K562 (cell line): Measurements from ENCODE around the gene GADD45GIP1. TPM values are rescaled to one million over a fixed set of nuclear protein-coding genes. Genes with fewer than 3 reads are reported as not detected.
A peak's percentile ranks its signal among the peaks of the same experiment; 100 is the strongest.

ENCODE experiments used
- CSDE1 ChIP-seq, 2 experiments: fragments of 450-650 bp; IDR thresholded peaks; 2 replicates each; pipeline ENCODE4 v1.6.1; 2016; ENCODE audit warnings: mild to moderate bottlenecking in 1 of 2
- EP300 ChIP-seq: IDR thresholded peaks from 2 replicates; pipeline ENCODE4 v1.6.1; 2012; ENCODE audit warnings: low read length, improper control_type of control experiment
- EP400 ChIP-seq: fragments of 450-650 bp; IDR thresholded peaks from 2 replicates; pipeline ENCODE4 v1.6.1; 2017; ENCODE audit warnings: antibody characterized with exemption, mild to moderate bottlenecking, moderate library complexity
- HMGXB4 ChIP-seq: sonication (generic); formaldehyde crosslinking; IDR thresholded peaks from 2 replicates; pipeline ENCODE4 v1.8.1; 2023; ENCODE audit warnings: mild to moderate bottlenecking, missing genetic modification reagents
- JUND ChIP-seq, 2 experiments: IDR thresholded peaks; 2 replicates in 1 of 2; 3 replicates in 1 of 2; pipeline ENCODE4 v1.6.1; 2011; ENCODE audit warnings: borderline replicate concordance in 2 of 2, low read depth in 2 of 2, low read length in 2 of 2, improper control_type of control experiment in 1 of 2, missing biosample characterization in 1 of 2, missing genetic modification characterization in 1 of 2, missing genetic modification reagents in 1 of 2
- REST ChIP-seq, 2 experiments: fragments of 450-650 bp; formaldehyde crosslinking in 1 of 2; IDR thresholded peaks; 2 replicates each; pipeline versions ENCODE4 v1.4.0 to v1.6.1; 2014 to 2020; ENCODE audit warnings: mild to moderate bottlenecking in 2 of 2, borderline replicate concordance in 1 of 2, low read depth in 1 of 2
- ZNF592 ChIP-seq: fragments of 450-650 bp; IDR thresholded peaks from 2 replicates; pipeline ENCODE4 v1.6.1; 2017; ENCODE audit warnings: antibody characterized with exemption, mild to moderate bottlenecking
- polyA plus RNA-seq, 8 experiments: library from polyadenylated mRNA; depleted of rRNA in 4 of 8; stranded (reverse) in 5 of 8; unstranded in 3 of 8; fragments of >200 nt; fragmentation: Nextera tagmentation in 2 of 8; fragmentation: Illumina TruSeq in 1 of 8; extraction: Ambion mirVana in 2 of 8; extraction: Trizol in 1 of 8; gene quantifications; 2 replicates each; pipeline versions ENCODE4 v1.2.1 to v1.2.3, GENCODE V29; 2011 to 2014; ENCODE audit warnings: inconsistent platforms in 1 of 8, missing spikeins in 1 of 8
- total RNA-seq, 7 experiments: library from RNA; depleted of rRNA in 6 of 7; stranded (reverse); fragments of >200 nt in 6 of 7; fragmentation: Illumina TruSeq in 2 of 7; extraction: Trizol in 2 of 7; gene quantifications; 2 replicates each; pipeline versions ENCODE4 v1.2.1 to v1.2.3, GENCODE V29; 2011 to 2021; ENCODE audit warnings: low replicate concordance in 1 of 7
- TF ChIP-seq, protein P1 (sequence below): fragments of 250-450 bp; sonication (Bioruptor Pico); IDR thresholded peaks from 2 replicates; pipeline ENCODE4 v1.8.0; 2021; ENCODE audit warnings: mild to moderate bottlenecking, moderate library complexity

GADD45GIP1 gene
- total and polyA plus RNA-seq, 9 of the 15 experiments (the other 6 are each of a cell fraction or from before 2014, with no cell fraction given), result 5.1 to 161 (median 29.2) TPM

DNA sequence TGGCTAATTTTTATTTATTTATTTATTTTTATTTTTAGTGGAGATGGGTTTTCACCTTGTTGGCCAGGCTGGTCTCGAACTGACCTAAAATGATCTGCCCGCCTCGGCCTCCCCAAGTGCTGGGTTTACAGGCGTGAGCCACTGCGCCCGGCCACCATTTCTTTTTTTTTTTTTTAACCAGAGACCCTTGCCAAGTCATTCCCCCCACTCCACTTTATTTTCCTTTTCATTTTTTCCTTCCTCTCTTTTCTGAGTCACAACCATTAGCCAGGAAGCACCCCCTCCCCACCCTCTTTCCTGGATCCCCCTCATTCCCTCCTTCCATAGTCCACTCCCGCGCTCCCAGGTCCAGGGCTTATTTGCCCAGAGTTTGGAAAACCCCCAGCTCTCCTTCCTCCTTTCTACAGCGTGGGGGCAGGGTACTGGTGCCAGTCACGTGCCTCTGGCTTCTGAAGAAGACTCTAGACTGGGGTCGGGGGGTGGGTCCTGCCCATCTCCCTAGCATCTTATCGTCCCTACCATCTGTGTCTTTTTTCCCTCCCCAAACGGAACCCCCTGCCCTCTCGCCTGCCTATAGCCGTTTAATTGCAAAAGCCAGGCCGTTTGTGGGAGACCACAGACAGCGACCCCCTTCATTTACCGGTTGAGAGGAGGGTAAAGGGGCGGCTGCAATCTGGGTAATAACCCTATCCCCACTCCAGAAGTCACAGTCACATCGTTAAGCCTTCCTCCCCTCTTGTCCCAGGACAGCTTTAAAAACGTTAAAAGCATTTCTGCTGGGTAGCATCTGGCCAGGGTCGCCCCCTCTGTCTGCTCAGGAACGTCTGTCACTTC is 19.7 kb downstream of the GADD45GIP1 start (continued):
- TF ChIP-seq JUND (IDR thresholded peaks at IDR 0.05; ENCODE audit: borderline replicate concordance, low read depth, low read length) (no peak), JUND (tag; IDR thresholded peaks at IDR 0.05; ENCODE audit: borderline replicate concordance, low read depth, low read length) (no peak), EP300 (peak; percentile 5; the same call in 1 of the 2 replicates), REST (IDR thresholded peaks at IDR 0.05; ENCODE audit: borderline replicate concordance) (no peak), REST (CRISPR knock-in tag; IDR thresholded peaks at IDR 0.05; ENCODE audit: low read depth) (no peak), EP400 (no peak), HMGXB4 (no peak), ZNF592 (0 out of 2 replicates have a peak, but pooled peaks have one; percentile 53), CSDE1 (IDR thresholded peaks at IDR 0.05) (no peak)
- TF ChIP-seq, protein P1, sequence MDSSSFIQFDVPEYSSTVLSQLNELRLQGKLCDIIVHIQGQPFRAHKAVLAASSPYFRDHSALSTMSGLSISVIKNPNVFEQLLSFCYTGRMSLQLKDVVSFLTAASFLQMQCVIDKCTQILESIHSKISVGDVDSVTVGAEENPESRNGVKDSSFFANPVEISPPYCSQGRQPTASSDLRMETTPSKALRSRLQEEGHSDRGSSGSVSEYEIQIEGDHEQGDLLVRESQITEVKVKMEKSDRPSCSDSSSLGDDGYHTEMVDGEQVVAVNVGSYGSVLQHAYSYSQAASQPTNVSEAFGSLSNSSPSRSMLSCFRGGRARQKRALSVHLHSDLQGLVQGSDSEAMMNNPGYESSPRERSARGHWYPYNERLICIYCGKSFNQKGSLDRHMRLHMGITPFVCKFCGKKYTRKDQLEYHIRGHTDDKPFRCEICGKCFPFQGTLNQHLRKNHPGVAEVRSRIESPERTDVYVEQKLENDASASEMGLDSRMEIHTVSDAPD (CRISPR knock-in tag), result no peak
